ENCODE data around the gene SPRR4.

Gene SPRR4, protein sequence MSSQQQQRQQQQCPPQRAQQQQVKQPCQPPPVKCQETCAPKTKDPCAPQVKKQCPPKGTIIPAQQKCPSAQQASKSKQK

DNA sequence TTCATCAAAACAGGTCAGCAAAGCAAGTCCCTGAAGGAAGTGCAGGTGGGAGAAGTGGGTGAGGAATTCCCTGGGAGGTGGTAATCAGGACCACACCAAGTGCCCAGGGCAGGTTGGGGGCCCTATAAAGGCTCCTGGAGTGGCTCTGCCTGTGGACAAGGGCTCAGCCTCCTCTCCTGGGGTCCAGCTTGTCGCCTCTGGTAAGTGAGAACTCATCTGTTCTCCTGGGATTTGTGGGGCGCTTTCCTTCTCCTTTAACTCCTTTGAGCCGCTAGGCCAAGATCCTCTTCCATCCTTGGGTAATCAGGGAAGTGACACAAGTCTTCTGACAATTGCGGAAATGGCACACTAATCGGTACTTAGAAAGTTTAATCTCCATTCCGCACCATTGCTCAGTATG is at the start of gene SPRR4:
Gene SPRR4, plus strand, starts transcription at position 154 of the 400 bp plus-strand sequence. CDS start 1,243 bp downstream, outside the sequence.
- no peak for DNase-seq

DNA sequence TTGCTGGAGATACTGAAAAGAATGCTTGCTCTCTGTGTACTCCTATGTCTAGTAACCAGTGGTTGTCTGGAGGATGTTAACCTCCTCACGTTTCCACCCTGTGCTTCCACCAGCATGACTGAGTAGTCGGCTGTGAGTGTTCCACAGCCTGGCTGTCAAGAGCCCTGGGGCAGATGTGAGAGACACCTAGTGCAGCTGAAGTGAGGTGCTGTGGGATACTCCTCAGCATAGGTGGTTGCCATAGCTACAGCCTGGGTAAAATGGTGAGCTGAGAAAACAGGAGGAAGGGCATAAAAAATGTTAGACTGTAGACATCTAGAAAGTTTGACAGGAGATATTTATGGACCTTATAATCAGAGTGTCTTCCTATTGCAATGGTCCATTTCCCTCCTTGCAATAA is 46.3 kb upstream of the SPRR4 start:
- DNase-seq, result no peak

DNA sequence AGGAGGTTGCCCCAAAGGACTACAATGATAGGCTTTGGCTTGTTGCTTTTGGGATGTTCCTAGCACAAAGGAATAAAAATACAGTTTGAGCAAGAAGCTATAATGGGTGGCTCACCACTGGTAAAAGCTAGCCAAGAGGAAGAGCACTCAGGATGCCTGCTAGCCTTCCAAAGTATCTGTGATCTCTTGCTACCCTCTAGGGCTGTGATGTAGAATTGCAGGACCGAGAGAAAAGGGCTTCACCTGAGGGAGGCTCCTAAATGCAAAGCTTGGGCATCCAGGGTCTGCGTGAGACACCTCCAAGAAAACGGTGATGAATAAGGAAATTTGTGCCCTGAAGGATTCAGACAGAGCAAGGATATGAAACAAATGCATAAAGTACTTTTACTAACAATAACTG is 44.4 kb upstream of the SPRR4 start:
- DNase-seq, result no peak

DNA sequence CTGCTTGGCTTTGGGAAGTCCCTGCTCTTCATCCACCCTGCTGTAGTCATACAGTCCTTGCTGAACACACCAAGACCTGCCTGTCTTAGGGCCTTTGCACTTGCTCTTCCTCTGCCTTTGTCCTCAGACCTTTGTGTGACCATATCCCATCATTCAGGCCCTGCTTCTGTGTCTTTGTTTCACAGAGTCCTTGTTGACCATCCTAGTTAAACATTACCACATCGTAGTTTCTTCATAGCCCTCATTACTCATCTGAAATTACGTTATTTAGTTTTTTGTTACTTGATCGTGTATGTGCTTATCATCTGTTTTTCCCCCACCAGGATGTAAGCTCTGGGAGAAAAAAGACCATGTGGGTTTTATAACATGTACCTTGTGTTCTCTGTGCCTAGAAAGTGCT is 41.8 kb upstream of the SPRR4 start:
- no peak for DNase-seq

DNA sequence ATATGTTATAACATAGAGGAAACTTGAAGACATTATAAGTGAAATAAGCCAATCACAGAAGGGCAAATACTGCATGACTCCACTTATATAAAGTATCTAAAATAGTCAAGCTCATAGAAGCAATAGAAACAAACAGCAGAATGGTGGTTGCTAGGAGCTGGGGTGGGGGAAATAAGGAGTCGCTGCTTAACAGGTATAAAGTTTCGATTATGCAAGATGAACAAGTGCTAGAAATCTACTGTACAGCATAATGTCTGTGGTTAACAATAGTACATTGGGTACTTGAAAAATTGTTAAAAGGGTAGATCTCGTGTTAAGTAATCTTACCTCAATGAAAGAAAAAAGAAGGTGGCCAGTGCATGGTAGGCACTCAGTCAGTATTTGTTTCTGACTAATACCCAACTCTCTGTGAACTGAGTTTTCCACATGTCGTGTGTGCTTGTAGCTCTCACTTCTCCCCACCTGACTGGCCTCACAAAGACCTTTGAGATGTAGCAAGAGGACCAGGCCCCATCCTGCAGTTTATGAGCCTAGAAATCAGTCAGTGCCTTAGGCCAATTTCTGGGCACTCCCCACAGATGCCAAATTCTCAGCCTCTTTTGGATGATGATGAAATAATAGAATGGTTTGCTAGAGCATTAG is 38.2 kb upstream of the SPRR4 start:
- DNase-seq, result no peak

DNA sequence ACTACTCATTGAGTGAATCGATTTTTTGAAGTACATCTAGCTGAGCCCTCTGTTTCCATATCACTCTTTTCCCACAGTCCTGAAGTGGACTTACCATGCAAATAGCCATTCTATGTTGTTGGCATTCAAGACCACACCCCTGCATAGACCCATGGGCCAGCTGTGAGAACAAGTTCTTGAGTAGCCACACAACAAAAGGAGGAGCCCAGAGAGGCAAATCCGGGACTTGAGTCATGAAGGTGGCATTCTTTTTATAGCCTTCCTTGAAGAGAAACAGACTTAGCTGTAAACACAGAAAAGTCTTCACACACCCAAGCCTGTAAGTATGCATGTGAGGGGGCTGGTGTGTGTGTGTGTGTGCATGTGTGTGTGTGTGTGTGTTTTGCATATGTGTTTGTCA is 37.3 kb upstream of the SPRR4 start:
- no peak for DNase-seq

DNA sequence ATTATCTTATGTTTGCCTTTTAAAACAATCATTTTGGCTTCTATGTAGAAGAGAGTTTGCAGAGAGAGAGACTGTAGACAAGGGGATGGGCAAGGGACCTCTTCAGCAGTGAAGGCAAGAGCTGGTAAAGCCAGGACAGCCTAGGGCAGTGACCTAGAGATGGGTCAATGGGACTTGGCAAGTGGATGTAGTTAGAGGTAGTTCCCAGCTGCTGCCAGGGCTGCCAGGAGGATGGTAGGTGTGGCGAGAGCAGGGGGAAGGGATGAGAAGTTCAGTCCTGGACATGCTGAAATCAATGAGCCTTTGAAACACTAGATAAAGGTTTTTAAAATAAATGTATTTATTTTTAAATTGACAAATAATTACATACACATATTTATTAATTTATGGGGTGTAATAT is 29.8 kb upstream of the SPRR4 start:
- DNase-seq, result no peak

DNA sequence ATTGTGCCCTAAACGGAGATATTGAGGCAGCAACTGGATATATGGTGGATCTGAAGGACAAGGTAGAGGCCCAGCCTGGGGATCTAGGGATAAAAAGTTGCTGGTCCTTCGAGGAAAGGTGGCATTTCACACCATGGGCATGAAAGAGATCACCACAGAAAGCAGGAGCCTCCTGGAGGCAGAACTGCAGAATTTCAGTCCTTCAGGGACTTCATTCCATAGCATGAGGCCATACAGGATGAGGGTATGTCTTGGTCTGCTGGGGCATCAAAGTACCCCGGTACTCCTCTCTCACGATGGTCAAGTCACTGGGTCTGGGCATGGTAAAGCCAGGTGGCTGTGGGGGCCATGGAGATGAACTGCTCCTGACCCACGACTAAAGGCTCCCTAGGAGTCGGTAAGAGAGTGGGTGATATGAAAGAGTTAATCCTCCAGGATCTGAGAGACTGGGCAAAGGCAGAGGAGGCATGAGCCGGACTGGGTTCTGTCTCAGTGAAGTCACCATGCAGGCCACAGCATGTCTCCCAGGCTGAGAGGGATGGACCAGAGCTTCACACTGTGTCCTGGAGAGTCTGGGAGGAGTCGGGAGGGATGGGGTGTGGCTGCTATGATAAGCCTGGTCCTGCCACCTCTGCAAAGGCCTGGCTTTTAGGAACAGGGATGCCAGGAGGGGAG is 29.3 kb upstream of the SPRR4 start:
- no peak for DNase-seq

DNA sequence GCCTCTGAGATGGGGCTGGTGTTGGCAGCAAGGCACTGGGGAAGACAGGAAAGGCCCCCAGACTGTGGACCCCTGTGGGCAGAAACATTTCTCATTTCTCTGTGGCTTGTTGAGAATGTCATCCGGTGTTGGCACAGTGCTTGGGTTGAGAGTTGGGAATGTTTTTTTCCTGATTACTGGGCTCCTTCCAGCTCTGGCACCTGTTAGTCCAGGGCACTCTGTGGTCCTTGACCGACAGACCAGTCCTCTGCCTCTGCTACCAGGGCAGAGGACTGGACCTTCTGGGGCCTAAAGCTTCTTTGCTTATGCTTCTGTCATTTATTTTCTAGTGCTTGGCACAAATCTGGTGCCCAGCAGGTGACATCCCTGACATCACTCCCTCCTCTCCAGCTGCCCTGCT is 28.3 kb upstream of the SPRR4 start:
- no peak for DNase-seq

DNA sequence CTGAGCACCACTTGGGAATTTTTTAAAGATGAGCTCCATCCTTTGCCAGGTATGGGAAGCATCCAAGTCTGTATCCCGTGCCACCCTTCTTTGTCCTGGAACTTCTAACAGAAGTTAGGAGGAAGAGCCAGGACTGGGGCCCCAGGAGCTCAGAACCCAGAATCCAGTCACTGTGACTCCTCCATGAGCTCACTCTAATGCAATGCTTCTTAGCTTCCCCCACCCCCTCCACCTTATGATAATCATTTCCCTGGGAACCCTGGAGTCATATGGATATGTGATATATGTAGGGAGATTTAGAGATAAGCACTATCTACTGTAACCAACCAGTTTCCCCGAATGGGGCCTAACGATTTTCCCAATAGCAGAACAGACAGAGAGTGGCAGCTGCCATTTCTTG is 24.2 kb upstream of the SPRR4 start:
- DNase-seq, result no peak

DNA sequence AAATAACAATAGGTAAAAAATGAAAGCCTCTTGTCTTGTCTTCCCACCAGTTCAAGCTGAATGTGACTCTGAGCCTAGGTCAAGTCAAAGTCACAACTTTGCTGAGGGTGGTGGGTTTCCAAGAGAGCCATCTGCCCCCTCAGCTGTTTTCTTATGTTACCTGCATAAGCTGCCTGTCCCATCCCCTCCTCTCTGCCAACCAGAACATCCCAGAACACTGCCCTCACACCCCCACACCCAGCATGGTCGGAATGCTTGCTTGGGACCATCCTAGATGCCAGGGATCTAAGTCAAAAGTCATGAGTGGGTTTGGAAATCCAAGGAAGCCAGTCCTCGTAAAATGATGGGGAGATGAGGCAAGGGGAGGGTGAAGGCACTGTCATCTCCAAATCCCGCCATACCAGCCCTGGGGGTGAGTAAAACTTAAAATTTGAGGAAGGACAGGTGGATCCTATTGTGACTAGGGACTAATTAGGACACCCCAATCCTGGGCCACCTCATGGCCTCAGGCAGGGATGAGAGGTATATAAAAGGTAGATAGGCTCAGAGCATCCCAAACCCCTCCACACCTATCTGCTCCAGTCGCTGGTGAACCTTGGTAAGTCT is 23.7 kb upstream of the SPRR4 start, which contains the start of gene SPRR5:
Gene SPRR5, plus strand, starts transcription at position 556 of the 606 bp plus-strand sequence. CDS start 1,349 bp downstream, outside the sequence.
- DNase-seq, result no peak

DNA sequence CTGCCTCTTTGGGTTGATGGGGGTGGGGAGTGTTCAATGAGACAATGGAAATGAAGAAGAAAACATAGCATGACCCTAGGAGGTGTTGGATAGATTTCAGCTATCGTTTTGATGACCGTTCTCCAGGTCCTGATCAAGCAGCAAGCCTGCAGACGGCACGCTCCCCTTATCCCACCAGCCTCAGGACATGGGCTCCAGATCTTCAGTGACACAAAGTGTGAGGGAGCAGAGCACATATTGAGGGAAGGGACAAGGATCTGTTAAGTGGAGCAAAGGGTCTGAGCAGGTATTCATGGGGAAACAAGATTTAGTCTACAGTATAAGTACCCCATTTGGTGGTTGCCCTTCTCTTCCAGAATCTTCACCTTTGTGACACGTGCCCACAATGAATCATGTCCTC is 18.7 kb upstream of the SPRR4 start:
- DNase-seq, result no peak

DNA sequence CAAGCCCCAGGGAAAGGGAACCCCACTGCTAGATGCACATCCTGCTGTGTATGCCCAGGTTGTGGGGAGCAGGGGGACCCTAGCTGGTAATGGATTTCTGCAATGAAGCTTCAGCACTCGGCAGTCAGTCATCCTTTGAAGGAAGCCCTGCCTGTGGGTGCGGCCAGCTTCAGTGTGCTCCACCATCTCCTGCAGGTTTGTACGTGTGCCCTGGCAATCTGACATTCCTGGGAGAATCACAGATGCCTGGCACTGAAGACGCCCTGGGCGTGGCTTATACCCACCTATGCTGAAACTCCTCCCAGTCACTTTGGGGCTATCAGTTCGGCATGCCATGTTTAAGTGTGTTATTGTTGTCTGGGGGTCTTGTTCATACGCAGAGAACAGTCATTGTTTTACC is 16.7 kb upstream of the SPRR4 start:
- DNase-seq, result no peak

DNA sequence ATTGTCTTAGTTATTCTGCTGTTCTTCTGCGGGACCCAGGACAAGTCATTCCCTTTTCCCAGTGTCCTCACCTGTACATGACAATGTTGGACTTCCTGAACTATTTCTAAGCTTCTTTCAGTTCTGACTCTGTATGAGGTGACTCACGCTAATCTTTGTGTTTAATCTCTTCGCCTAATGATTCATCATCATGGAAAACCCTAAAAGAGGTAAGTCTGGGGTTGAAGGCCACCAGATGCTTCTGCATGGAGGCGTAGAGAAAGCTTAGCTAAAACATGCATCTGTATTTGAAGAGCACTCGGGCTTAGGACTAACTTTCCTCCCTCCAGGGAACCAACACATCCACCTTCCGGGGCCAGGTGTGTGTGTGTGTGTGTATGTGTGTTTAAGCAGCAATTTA is 16.0 kb upstream of the SPRR4 start:
- no peak for DNase-seq

DNA sequence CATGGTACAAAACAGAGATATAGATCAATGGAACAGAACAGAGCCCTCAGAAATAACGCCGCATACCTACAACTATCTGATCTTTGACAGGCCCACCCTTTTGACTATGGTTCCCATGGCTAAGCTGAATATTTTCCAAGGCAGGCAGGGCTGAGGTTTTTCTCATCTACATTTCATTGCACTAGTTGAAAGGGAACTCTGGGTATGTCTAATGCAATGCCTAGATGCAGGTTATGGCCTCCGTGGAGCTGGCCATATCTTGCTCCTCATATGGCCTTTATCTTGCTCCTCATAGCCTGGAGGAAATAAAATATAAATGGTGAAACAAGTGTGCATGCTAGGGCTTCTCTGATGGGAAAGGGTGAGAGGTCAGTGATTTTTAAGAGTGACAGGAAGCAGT is 12.9 kb upstream of the SPRR4 start:
- no peak for DNase-seq

DNA sequence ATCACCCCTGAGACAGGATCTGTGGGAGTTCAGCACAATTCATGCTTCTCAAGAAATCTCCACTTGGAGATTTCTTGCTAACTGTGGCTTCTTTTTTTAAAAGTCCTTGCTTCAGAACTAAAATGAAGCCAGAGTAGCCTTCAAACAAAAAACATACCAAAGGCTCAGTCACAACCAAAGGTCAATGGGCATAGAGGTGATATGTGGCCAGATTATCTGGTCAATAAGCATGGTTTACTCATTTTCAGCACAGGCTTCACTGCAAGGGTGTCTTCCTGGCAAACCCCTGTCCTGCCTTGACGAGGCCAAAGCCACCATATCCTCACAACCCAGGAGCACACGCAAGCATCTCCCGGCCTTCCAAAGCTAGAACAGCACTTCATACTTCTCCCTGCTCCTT is 11.2 kb upstream of the SPRR4 start:
- no peak for DNase-seq

DNA sequence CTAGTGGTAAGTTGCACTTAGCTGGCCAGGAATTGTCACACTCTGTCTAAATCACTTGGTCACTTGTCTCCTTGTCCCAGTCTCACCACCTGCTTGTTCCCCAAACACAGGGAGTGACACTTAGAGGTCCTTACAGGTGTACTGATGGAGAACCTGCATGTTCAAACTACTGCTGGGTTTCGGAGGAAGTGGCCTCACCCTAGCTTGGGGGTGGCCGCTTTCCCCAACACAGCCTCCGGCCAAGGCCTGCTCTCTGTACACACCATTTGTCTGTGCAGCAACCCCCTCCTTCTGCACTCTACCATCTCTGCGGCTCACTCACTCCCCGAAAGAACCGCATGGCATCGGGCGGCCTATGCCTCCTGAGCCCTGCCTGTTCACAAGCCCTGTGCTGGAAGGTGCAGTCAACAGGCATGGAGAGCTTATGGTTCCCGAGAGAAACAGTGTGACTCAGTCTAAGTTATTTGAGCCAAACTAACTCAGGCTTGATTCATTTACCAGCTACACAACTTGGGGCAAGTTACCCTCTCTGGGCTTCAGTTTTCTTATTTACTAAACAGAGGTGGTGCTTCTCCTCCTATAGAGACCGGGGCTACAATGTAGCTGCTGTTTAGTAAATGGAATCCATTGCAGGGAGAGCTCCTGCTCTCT is 10.5 kb upstream of the SPRR4 start:
- DNase-seq, result no peak

DNA sequence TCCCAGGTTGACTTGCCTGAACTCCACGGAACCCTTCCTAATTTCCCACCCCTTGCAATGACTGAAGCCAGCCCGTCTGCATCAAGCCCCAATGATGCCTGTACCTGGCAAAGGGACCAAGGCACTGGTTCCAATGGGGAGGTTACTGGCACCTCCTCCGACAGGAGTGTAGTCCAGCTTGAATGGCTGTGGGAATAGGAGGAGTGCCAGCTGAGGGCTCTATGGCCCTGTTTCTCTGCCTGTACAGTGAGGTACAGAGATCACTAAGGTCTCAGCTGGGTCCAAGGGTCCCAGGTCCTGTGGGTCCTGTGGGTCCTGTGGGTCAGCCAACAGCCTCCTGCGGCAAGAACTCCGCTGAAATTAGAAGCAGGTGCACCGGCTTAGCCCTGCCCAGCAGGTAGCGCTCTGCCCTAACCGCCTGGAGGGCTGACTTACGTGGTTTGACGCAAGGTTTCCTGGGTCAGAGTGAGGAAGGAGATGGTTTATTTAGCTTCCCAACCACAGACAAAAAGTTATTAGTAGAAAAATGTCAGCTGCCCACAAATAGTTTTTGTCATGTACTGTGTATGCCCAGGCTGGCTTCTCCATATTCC is 9.9 kb upstream of the SPRR4 start:
- DNase-seq, result no peak

DNA sequence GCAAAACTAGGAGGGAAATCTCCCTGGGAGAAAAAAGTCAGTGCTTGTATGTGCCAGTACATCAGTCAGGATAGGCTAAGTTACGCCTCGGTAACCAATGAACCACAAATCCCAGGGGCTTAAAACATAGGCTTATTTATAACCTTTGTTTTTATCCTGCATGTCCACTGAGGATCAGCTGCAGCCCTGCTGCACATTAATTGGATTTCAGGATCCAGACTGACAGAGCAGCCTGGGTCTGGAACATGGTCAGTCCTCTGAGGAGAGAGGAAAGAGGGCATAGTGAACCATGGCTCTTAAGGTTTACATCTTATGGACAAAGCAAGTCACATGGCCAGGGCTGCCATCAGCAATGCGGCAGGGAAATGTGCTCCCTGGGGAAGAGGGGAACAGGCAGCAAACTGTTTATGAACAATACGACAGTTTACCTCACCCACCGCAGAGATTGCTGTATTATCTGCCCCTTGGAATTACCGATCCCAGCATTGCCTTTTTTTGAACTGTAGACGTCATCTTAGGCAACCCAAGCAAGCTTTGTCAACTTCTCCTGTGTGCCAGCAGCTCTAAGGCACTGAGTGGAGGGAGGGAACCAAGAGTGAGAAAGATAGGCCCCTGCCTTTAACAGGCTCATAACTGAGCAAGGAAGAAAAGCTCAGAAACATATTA is 9.1 kb upstream of the SPRR4 start:
- DNase-seq, result no peak

DNA sequence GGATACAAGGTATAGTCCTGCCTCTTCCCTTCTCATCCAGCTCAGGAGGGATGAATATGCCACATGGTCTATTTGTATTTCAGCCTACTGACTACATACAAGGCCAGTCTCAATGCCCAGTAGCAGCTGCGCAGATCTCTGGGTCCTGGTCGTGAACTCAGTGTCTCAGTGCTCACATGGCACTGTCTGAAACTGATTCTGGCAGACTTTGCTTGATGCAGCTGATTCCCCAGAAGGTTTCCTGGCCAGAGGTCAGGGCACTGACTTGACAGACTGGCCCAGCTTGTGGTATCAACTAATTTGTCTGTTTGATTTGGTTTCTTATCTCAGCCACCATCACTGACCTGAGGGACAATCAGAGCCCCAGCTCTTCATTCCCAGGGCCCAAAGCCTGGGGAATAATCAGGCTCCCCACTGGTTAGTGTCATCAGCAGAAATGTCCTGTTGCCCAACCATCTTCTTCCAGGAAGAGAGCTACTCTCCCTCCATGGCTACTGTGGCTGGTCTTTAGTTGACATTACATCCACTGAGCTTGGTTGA is 7.5 kb upstream of the SPRR4 start:
- no peak for DNase-seq

DNA sequence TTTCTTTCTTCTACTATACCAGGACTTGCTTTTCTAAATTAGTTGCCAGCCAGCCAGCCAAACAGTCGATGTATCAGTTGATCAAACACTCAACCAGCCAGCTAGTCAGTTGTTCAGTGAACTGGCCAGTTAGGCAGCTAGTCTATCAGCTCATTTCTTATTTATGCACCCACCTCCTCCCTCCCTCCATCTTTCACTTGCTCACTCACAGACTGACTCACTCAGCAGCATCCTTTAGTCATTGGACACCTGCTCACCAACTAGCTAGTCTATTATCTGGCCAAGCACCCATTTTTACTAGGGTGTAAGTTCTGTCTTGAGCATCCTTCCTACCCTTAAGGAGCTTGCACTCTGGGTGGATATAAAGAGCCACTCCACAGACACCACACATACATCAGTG is 5.9 kb upstream of the SPRR4 start:
- DNase-seq, result no peak

DNA sequence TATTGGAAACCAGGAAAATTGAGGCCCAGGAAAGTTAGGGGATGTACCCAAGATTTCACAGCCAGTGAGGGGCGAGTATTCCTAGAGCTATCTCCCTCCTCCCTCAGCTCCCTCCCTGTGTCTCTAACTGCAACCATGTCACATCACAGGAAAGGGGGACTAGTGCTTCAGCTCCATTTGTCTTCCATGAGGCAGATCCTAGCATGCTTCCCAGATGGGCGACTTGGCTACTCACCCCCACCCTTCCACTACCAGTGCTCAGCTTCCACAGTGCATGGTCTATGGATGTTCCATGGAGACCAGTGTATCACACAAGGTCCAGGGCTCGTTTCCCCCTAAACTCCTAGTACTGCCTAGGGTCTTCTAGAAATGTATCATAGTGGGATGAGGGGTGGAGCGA is 4.6 kb upstream of the SPRR4 start:
- DNase-seq, result no peak

DNA sequence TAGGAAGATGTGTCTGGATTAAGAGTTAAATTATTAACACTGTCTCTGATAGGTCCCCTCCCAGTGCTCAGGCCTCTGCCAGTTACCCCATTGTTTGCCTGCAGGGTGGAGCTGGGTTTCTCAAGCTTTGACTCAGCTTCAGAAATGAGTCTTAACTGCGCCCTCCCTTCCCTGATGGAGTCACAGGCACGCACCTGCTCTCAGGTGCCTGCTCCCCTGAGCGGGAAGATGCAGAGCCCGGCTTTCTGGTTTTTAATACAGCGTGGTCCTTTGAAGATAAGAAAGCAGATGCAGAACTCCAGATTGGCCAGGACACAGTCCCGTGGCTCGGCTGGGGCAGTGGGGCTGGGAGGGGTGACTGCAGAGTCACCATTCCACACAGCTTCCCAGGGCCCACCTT is 3.2 kb upstream of the SPRR4 start:
- DNase-seq, result no peak

Data from SHP77 treated with DMSO at 0.1 percent for 48 hours (cell line).